Forelimb muscle (tissue), 1 donor: ENCODE measurements around the gene ADGRE3. TPM values are rescaled to one million over a fixed set of nuclear protein-coding genes. Genes with fewer than 3 reads are reported as not detected.
"Not testable (repeated sequence)": the region's sequence is repeated elsewhere in the genome, so short reads cannot be mapped to it uniquely, and the experiment has no call there.

Source experiments
- DNase-seq: peaks from one replicate; pipeline ENCODE4 v3.0.0-alpha.2; 2013; ENCODE audit warnings: low read depth
- polyA plus RNA-seq: library from polyadenylated mRNA; unstranded; fragments of 120-200 nt; gene quantifications from one replicate; pipeline ENCODE4 v1.2.1, GENCODE V29; 2013; ENCODE audit not compliant: insufficient read length

ADGRE3 gene
- polyA plus RNA-seq, 1 donor = not detected

DNA sequence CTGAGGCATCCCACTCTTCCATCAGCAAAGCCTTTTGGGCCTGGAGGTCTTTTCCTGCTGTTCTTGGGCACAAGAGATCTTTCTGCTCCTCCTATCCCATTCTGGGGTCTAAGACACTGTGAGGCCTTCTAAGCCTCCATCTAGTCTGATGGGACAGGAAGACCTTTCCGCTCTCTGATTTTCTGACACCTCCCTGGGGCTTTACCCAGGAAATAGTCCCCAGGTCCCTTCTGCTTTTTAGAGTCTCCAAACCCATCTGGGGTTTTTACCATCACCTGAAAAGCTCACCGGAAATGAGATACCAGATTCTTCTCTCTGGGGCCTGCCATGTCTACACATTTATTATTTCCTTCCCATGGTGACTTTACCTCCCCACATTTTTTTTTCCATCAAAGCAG lies 70.7 kb downstream of the ADGRE3 start:
- no peak for DNase-seq

DNA sequence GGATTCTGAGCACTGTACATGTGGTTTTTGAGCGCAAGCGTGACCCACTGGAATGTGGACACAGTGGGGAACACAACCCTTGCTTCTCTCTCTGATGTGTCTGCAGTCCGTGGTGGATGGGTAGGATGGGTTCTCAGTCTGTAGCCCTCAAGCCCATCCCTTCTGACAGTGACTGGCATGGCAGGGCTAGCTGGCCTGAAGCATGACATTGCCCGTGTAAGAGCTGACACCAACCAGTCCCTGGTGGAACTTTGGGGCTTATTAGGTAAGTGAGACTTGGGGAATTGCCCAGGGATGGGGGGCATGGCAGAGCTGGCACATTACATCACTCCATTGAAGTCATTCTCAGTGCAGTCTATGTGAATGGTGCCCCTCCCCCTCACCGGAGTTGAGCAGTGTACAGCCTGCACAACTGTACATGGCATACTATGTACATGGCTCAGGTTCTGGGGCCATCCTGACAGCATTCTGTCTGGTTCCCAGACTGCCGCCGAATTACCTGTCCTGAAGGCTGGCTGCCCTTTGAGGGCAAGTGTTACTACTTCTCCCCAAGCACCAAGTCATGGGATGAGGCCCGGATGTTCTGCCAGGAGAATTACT lies 75.0 kb downstream of the ADGRE3 start:
- no peak for DNase-seq

- DNase-seq = no peak
Observed at GRCh38 chr19:14595558-14595957, 79.1 kb downstream of the ADGRE3 start.

GRCh38 chr19:14589433-14589832 lies 85.2 kb downstream of the ADGRE3 start:
- DNase-seq = not testable (repeated sequence)

DNA sequence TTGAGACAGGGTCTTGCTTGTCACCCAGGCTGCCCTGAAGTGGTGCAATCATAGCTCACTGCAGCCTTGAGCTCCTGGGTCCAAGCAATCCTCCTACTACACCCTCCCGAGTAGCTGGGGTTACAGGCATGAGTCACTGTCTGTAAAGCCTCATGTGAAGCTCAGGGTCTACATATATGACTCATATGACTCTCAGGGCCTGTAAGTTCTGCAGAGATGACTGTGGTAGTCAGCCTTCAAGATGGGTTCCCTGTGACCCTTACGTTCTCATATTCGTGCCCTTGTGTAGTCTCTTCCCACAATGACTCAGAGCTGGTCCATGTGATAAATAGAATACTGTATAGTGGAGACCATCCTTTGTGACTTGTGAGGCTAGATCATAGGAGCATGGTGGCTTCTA lies 89.5 kb downstream of the ADGRE3 start:
- DNase-seq = not testable (repeated sequence)

DNA sequence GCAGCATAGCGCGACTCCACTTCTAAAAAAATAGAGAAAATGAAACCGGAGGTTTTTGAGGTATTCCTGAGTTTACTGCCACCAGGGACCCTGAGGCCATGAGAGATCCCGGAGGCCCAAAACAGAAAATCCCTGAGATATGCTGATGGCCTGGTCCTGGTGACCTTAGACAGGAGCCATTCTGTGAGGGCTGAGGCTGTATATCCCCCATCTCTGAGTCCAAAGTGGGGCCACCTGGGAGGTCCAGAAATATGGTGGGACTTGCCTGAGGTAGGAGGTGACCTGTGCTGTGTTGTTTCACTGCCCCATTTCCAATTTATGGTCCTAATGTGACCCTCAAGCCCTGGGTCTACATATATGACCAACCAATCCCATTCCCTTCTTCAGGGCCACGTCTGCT lies 90.3 kb downstream of the ADGRE3 start:
- not testable (repeated sequence) for DNase-seq

DNA sequence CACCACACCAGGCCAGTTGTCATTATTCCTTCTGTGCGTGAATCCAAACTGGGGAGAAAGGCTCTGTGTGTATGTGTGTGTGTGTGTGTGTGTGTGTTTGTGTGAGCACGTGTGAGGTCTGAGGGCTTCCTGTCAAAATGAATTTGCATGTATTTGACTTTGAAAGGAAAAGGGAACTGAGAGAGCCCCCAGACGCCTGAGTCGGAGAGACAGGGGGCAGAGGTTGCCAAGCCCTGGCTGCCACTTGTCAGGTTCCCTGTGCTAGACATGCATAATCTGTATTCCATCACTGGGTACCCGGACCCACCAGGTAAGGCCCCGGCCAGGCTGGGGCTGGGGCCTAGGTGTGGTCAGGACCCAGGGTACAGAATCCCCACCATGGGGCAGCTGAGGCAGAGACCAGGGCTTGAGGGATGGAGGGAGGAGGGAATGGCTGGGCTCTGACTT lies 91.7 kb downstream of the ADGRE3 start, which contains the start of gene CLEC17A:
Gene CLEC17A (plus strand): TSS at position 191 of the 447 bp plus-strand sequence. CDS start 77 bp downstream, at position 268.
- DNase-seq = no peak

GRCh38 chr19:14580623-14581237 lies 93.9 kb downstream of the ADGRE3 start:
- no peak for DNase-seq

DNA sequence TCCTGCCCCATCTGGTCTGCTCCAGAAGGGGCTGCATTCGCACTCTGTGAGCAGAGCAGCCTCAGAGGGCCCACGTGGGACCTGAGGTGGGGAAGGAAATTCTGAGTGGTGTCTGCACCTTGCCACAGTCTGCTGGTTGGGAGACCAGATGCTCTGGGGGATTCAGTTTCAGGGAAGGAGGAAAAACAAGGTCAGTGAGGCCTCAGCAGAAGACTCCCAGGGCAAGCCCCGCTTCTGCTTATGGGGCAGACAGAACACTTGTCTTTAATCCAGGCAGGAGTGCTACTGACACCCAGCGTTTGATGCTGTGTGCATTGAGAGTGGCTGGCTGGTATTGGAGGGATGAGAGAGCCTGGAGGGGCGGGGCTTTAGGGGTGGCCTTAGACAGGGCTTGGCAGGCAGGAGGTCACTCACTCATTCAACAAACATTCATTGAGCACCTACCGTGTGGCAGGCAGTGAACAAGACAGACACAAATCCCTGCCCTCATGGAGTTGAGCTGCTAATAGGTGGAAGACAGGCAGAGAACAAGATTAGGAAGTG lies 96.7 kb downstream of the ADGRE3 start:
- no peak for DNase-seq

- DNase-seq = no peak
Observed at GRCh38 chr19:14577264-14577663, 97.4 kb downstream of the ADGRE3 start.

GRCh38 chr19:14576363-14576762 lies 98.3 kb downstream of the ADGRE3 start:
- DNase-seq = no peak

DNA sequence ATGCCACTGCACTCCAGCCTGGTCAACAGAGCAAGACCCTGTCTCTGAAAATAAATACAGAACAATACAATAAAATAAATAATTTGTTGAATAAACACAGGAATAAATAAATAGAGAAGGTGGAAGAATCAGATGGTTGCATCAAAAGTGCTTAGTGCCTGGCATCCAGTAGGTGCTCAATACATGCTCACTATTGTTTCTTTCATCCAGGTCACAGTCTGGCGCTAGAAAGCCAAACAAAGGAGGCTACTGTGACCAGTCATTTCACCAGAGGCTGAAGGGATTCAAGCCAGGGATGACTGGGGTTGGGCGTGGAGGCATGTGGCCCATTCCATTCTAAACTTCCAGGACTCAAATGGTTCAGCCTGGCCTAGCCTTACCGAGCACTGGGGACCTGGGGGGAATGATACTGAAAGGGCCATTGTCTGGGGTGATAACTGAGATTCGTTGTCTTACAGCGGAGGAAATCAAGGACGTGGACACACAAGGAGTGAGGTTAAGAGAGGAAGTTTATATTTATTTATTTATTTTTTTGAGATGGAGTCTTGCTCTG lies 99.1 kb downstream of the ADGRE3 start:
- no peak for DNase-seq

DNA sequence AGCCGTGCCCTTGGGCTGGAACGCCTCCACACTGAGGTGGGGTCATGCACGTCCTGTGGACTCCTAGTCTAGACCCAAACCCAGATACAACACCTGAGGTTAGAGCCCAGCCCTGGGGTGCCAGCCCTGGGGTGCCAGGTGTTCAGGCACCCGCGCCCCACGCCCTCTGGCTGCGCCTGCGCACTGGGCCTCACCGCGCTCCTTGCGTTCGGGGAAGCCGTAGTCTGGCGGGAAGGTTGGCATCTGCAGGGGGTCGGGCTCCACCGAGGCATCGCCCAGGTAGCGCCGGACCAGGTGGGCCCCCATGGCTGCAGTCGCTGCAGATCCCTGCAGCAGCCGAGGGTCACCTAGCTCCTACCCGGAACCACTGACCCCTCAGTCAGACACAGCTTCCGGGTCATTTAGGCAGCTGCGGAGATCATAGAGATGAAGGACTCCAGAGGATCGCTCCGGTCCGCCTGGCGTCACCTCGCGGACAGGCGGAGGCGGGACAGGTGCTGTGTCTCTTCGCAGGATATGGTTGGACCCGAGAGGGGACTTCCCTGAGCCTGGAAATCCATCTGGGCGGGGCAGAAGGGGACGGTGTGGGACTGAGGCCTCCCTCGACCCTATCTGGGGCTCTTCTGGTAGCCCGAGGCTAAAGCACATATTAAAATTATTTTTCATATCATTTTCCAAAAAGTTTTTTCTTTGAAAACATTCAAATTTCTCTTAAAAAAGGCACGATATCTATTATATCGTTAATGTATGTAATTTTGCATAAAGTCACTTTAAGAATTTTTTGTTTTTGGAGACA lies 102.8 kb downstream of the ADGRE3 start, which contains the start of gene NDUFB7:
Gene NDUFB7 (minus strand): TSS at position 372 of the 796 bp plus-strand sequence. CDS start 66 bp downstream, at position 306.
- DNase-seq = peak; percentile 85

- no peak for DNase-seq
Observed at GRCh38 chr19:14570864-14571527, 103.6 kb downstream of the ADGRE3 start.

Other genes with a start within 250 kb of the ADGRE3 start
- 65.8 TPM for gene PKN1, start 241.5 kb downstream of the ADGRE3 start, polyA plus RNA-seq
- not detected for gene PTGER1, start 199.5 kb downstream of the ADGRE3 start, polyA plus RNA-seq
- gene GIPC1, start 178.7 kb downstream of the ADGRE3 start, polyA plus RNA-seq = 41.1 TPM
- gene DNAJB1, start 156.4 kb downstream of the ADGRE3 start, polyA plus RNA-seq = 85.5 TPM
- gene TECR, start 145.2 kb downstream of the ADGRE3 start, polyA plus RNA-seq = 119 TPM
- gene NDUFB7, start 102.8 kb downstream of the ADGRE3 start, polyA plus RNA-seq = 132 TPM
- not detected for gene CLEC17A, start 91.8 kb downstream of the ADGRE3 start, polyA plus RNA-seq
- gene ZNF333, start 15.2 kb upstream of the ADGRE3 start, polyA plus RNA-seq = 22.0 TPM
- gene ADGRE2, start 103.7 kb upstream of the ADGRE3 start, polyA plus RNA-seq = 0.51 TPM
- gene OR7A5, start 160.3 kb upstream of the ADGRE3 start, polyA plus RNA-seq = not detected
- gene OR7C1, start 160.3 kb upstream of the ADGRE3 start, polyA plus RNA-seq = 0.11 TPM
- gene OR7A10, start 174.1 kb upstream of the ADGRE3 start, polyA plus RNA-seq = not detected
- 0.05 TPM for gene OR7A17, start 211.3 kb upstream of the ADGRE3 start, polyA plus RNA-seq